HG03066 (cell line): ENCODE results near the gene CALML5.
"Not testable (repeated sequence)": the region's sequence is repeated elsewhere in the genome, so short reads cannot be mapped to it uniquely, and the experiment has no call there.

ENCODE experiments used
- ATAC-seq: cut with Tn5 transposase; IDR thresholded peaks from one replicate; pipeline ENCODE4 v1.9.1; 2021; ENCODE audit warnings: low read depth; ENCODE audit not compliant: unreplicated experiment

The CALML5 gene

GRCh38 chr10:5486853-5487235 lies 12.5 kb downstream of the CALML5 start:
- ATAC-seq = no peak

- ATAC-seq = no peak
Observed at GRCh38 chr10:5485948-5486852, 13.2 kb downstream of the CALML5 start.

- no peak for ATAC-seq
Observed at GRCh38 chr10:5485290-5485689, 14.1 kb downstream of the CALML5 start.

- ATAC-seq = no peak
Observed at GRCh38 chr10:5484205-5484604, 15.2 kb downstream of the CALML5 start.

- ATAC-seq = no peak
Observed at GRCh38 chr10:5482016-5482415, 17.4 kb downstream of the CALML5 start.

GRCh38 chr10:5481121-5481520 lies 18.2 kb downstream of the CALML5 start:
- no peak for ATAC-seq

- ATAC-seq = no peak
Observed at GRCh38 chr10:5480162-5480941, 19.0 kb downstream of the CALML5 start.

- ATAC-seq = no peak
Observed at GRCh38 chr10:5479481-5480161, 19.7 kb downstream of the CALML5 start.

GRCh38 chr10:5478694-5479305 lies 20.6 kb downstream of the CALML5 start:
- no peak for ATAC-seq

- no peak for ATAC-seq
Observed at GRCh38 chr10:5477948-5478693, 21.2 kb downstream of the CALML5 start.

GRCh38 chr10:5476918-5477525 lies 22.3 kb downstream of the CALML5 start:
- ATAC-seq = no peak

GRCh38 chr10:5475974-5476807 lies 23.2 kb downstream of the CALML5 start:
- not testable (repeated sequence) for ATAC-seq

GRCh38 chr10:5475088-5475487 lies 24.3 kb downstream of the CALML5 start:
- not testable (repeated sequence) for ATAC-seq

- ATAC-seq = not testable (repeated sequence)
Observed at GRCh38 chr10:5474642-5475041, 24.7 kb downstream of the CALML5 start.

GRCh38 chr10:5470062-5470751 lies 29.2 kb downstream of the CALML5 start:
- no peak for ATAC-seq

- ATAC-seq = no peak
Observed at GRCh38 chr10:5469353-5470061, 29.9 kb downstream of the CALML5 start.
